ENCODE results near the gene HK2.

HK2 gene

GRCh38 chr2:74908748-74909444 lies 75.0 kb downstream of the HK2 start:
- DNase-seq, result no peak

- DNase-seq, result no peak
These were observed 76.3 kb downstream of the HK2 start for GRCh38 chr2:74910245-74910644.

GRCh38 chr2:74911061-74911460 lies 77.1 kb downstream of the HK2 start:
- DNase-seq, result no peak

- DNase-seq, result no peak
These were observed 81.8 kb downstream of the HK2 start for GRCh38 chr2:74915743-74916142.

- DNase-seq, result no peak
These were observed 82.5 kb downstream of the HK2 start for GRCh38 chr2:74916394-74916793.

GRCh38 chr2:74917702-74918619 lies 84.0 kb downstream of the HK2 start:
- DNase-seq, result no peak

- DNase-seq, result peak; percentile 89
These were observed 85.9 kb downstream of the HK2 start for GRCh38 chr2:74919827-74920226.

- no peak for DNase-seq
These were observed 87.4 kb downstream of the HK2 start for GRCh38 chr2:74921236-74921736.

GRCh38 chr2:74922592-74923227 lies 88.8 kb downstream of the HK2 start:
- DNase-seq, result no peak

- DNase-seq, result no peak
These were observed 90.7 kb downstream of the HK2 start for GRCh38 chr2:74924463-74925265.

- DNase-seq, result no peak
These were observed 91.4 kb downstream of the HK2 start for GRCh38 chr2:74925361-74925786.

- DNase-seq, result no peak
These were observed 93.7 kb downstream of the HK2 start for GRCh38 chr2:74927621-74928020.

GRCh38 chr2:74930811-74931486 lies 97.0 kb downstream of the HK2 start:
- DNase-seq, result no peak

- no peak for DNase-seq
These were observed 98.0 kb downstream of the HK2 start for GRCh38 chr2:74931940-74932339.

GRCh38 chr2:74935975-74936391 lies 102.1 kb downstream of the HK2 start:
- no peak for DNase-seq

- DNase-seq, result no peak
These were observed 103.4 kb downstream of the HK2 start for GRCh38 chr2:74937221-74937880.

- DNase-seq, result no peak
These were observed 104.3 kb downstream of the HK2 start for GRCh38 chr2:74938264-74938663.

GRCh38 chr2:74939919-74940812 lies 106.2 kb downstream of the HK2 start:
- no peak for DNase-seq

GRCh38 chr2:74941284-74941683 lies 107.4 kb downstream of the HK2 start:
- no peak for DNase-seq

- no peak for DNase-seq
These were observed 108.3 kb downstream of the HK2 start for GRCh38 chr2:74942263-74942662.
